WTC11 (cell line): ENCODE data around the gene LRRC3B.

ENCODE experiments used
- JUN ChIP-seq: sonication (generic); formaldehyde crosslinking; IDR thresholded peaks from 2 replicates; pipeline ENCODE4 v1.8.0; 2023; ENCODE audit warnings: mild to moderate bottlenecking, missing genetic modification reagents
- NR1H2 ChIP-seq: sonication (generic); formaldehyde crosslinking; IDR thresholded peaks from 2 replicates; pipeline ENCODE4 v1.9.0; 2021; ENCODE audit warnings: mild to moderate bottlenecking, moderate library complexity, missing genetic modification reagents
- TF ChIP-seq, protein P1 (sequence below): fragments of 200-600 bp; IDR thresholded peaks from 2 replicates; pipeline ENCODE4 v1.8.0; 2022; ENCODE audit warnings: antibody characterized with exemption

DNA sequence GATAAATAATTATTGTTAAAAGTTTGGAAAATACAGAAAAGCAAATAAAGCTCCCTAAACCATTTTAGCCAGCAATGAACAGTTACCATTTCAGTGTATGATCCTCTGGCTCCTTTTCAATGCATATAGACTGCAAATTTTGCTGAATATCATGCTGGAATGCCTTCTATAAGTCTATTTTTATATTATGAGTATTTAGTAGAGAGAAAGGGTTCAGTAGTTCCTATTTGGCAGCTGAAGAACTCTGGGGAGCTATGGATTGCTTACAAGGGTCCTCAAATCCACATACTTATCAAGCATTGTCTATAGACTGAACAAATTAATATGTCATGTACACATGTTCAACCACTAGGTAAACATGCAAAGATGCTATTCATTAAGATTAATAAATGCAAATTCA is 46.1 kb downstream of the LRRC3B start:
- TF ChIP-seq NR1H2 (no peak), JUN (no peak)
- TF ChIP-seq, protein P1, sequence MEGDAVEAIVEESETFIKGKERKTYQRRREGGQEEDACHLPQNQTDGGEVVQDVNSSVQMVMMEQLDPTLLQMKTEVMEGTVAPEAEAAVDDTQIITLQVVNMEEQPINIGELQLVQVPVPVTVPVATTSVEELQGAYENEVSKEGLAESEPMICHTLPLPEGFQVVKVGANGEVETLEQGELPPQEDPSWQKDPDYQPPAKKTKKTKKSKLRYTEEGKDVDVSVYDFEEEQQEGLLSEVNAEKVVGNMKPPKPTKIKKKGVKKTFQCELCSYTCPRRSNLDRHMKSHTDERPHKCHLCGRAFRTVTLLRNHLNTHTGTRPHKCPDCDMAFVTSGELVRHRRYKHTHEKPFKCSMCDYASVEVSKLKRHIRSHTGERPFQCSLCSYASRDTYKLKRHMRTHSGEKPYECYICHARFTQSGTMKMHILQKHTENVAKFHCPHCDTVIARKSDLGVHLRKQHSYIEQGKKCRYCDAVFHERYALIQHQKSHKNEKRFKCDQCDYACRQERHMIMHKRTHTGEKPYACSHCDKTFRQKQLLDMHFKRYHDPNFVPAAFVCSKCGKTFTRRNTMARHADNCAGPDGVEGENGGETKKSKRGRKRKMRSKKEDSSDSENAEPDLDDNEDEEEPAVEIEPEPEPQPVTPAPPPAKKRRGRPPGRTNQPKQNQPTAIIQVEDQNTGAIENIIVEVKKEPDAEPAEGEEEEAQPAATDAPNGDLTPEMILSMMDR: no peak
